CD14-positive monocyte (primary cell): ENCODE data around the gene KCNQ1. TPM values are rescaled to one million over a fixed set of nuclear protein-coding genes. Genes with fewer than 3 reads are reported as not detected.

Source experiments
- DNase-seq, 3 donors: peaks; one replicate each; pipeline ENCODE4 v3.0.0-alpha.2; 2011 to 2022
- H2AFZ ChIP-seq: 2 replicates; pipeline ENCODE4 v1.6.0; 2012; ENCODE audit warnings: mild to moderate bottlenecking, low read depth, low read length, inconsistent platforms; ENCODE audit not compliant: insufficient read depth, poor library complexity, severe bottlenecking
- H3K27ac ChIP-seq, 2 donors: 1 replicate in 1 of 2; 2 replicates in 1 of 2; pipeline ENCODE4 v1.5.1; 2012 to 2013; ENCODE audit warnings: low read length in 2 of 2, control low read depth in 1 of 2, inconsistent platforms in 1 of 2, low read depth in 1 of 2, mild to moderate bottlenecking in 1 of 2
- H3K27me3 ChIP-seq, 2 donors: one replicate each; pipeline versions ENCODE4 v1.6.0 to v1.6.1; 2011 to 2013; ENCODE audit warnings: low read length in 2 of 2; ENCODE audit not compliant: control insufficient read depth in 2 of 2, insufficient read depth in 2 of 2
- H3K36me3 ChIP-seq, 2 donors: replicated peaks in 1 of 2; 1 replicate in 1 of 2; 2 replicates in 1 of 2; pipeline versions ENCODE4 v1.5.1 to v1.6.1; 2012 to 2013; ENCODE audit warnings: low read length in 2 of 2, control low read depth in 1 of 2, inconsistent platforms in 1 of 2, mild to moderate bottlenecking in 1 of 2; ENCODE audit not compliant: insufficient read depth in 2 of 2, control insufficient read depth in 1 of 2
- H3K4me1 ChIP-seq, 2 donors: 1 replicate in 1 of 2; 2 replicates in 1 of 2; pipeline versions ENCODE4 v1.5.1 to v1.6.1; 2012 to 2013; ENCODE audit warnings: low read length in 2 of 2, control low read depth in 1 of 2, inconsistent platforms in 1 of 2, mild to moderate bottlenecking in 1 of 2, moderate library complexity in 1 of 2; ENCODE audit not compliant: insufficient read depth in 2 of 2, control insufficient read depth in 1 of 2
- H3K4me2 ChIP-seq: replicated peaks from 2 replicates; pipeline ENCODE3; 2012; ENCODE audit warnings: low read length, moderate library complexity, mild to moderate bottlenecking; ENCODE audit not compliant: poor library complexity, severe bottlenecking; ENCODE audit errors: extremely low read depth
- H3K4me3 ChIP-seq, 3 experiments: fragments of 200-600 bp in 1 of 3; sonication (generic) in 1 of 3; replicated peaks in 1 of 3; 1 replicate in 2 of 3; 2 replicates in 1 of 3; pipeline ENCODE4 v1.5.1; 2011 to 2013; ENCODE audit warnings: low read length in 3 of 3, mild to moderate bottlenecking in 3 of 3, control low read depth in 2 of 3, low read depth in 2 of 3, inconsistent platforms in 1 of 3, moderate library complexity in 1 of 3
- H3K79me2 ChIP-seq: 2 replicates; pipeline ENCODE4 v1.6.0; 2012; ENCODE audit warnings: mild to moderate bottlenecking, control low read depth, inconsistent platforms, low read length, moderate library complexity; ENCODE audit not compliant: insufficient read depth
- H3K9ac ChIP-seq: 2 replicates; pipeline ENCODE4 v1.6.0; 2017; ENCODE audit warnings: low read length, mild to moderate bottlenecking; ENCODE audit not compliant: insufficient read depth, poor library complexity, severe bottlenecking
- H3K9me3 ChIP-seq, 2 donors: replicated peaks in 1 of 2; 1 replicate in 1 of 2; 2 replicates in 1 of 2; pipeline versions ENCODE4 v1.5.1 to v1.6.1; 2012 to 2013; ENCODE audit warnings: low read length in 2 of 2, control low read depth in 1 of 2; ENCODE audit not compliant: control insufficient read depth in 1 of 2, insufficient read depth in 1 of 2
- H4K20me1 ChIP-seq: 2 replicates; pipeline ENCODE4 v1.6.0; 2012; ENCODE audit warnings: mild to moderate bottlenecking, low read length, control low read depth, moderate library complexity; ENCODE audit not compliant: insufficient read depth
- H3K27ac Mint-ChIP-seq, 7 donors: one replicate each; pipeline ENCODE4 v1.8.0; 2020; ENCODE audit warnings: mild to moderate bottlenecking in 7 of 7, mixed read lengths in 7 of 7, moderate library complexity in 6 of 7, inconsistent platforms in 2 of 7
- H3K27me3 Mint-ChIP-seq, 3 donors: one replicate each; pipeline ENCODE4 v1.8.0; 2021 to 2022; ENCODE audit warnings: low read depth in 3 of 3, mild to moderate bottlenecking in 3 of 3, mixed read lengths in 3 of 3, moderate library complexity in 3 of 3, inconsistent platforms in 1 of 3
- H3K36me3 Mint-ChIP-seq, 2 donors: one replicate each; pipeline ENCODE4 v1.8.0; 2020; ENCODE audit warnings: mixed read lengths in 2 of 2, inconsistent platforms in 1 of 2, mild to moderate bottlenecking in 1 of 2
- H3K4me1 Mint-ChIP-seq: one replicate; pipeline ENCODE4 v1.8.0; 2020; ENCODE audit warnings: mild to moderate bottlenecking, mixed read lengths
- H3K4me3 Mint-ChIP-seq, 2 donors: one replicate each; pipeline ENCODE4 v1.8.0; 2020; ENCODE audit warnings: mild to moderate bottlenecking in 2 of 2, mixed read lengths in 2 of 2, moderate library complexity in 1 of 2
- H3K9me3 Mint-ChIP-seq, 7 donors: one replicate each; pipeline ENCODE4 v1.8.0; 2020 to 2022; ENCODE audit warnings: mixed read lengths in 7 of 7, mild to moderate bottlenecking in 6 of 7, moderate library complexity in 6 of 7, inconsistent platforms in 2 of 7
- CTCF ChIP-seq: fragments of 200-600 bp; IDR thresholded peaks from one replicate; pipeline ENCODE4 v1.8.0; 2022; ENCODE audit warnings: antibody characterized with exemption, mild to moderate bottlenecking
- WGBS: methylation state at CpG from one replicate; pipeline ENCODE4 v1.1.5; 2013; ENCODE audit warnings: missing lambda C conversion rate; ENCODE audit not compliant: insufficient coverage; 5-methylcytosine and 5-hydroxymethylcytosine counted together
- intact Hi-C, 2 donors: fragments of 100-400 bp; cut with micrococcal nuclease; formaldehyde crosslinking; loops; one replicate each; pipeline versions ENCODE4 v1.15.0 to v1.15.1; 2023
- polyA plus RNA-seq, 3 donors: library from polyadenylated mRNA; depleted of rRNA in 1 of 3; unstranded in 2 of 3; stranded (reverse) in 1 of 3; fragments of 300-500 nt in 2 of 3; fragments of >200 nt in 1 of 3; fragmentation: Illumina TruSeq in 2 of 3; gene quantifications; 1 replicate in 2 of 3; 2 replicates in 1 of 3; pipeline ENCODE4 v1.2.3, GENCODE V29; 2012 to 2021

Gene KCNQ1
- polyA plus RNA-seq, 3 donors = 14.9 to 31.8 (median 21.6) TPM

GRCh38 chr11:2689651-2690575 is 245.1 kb downstream of the KCNQ1 start:
- H3K9me3 ChIP-seq = no peaks in the 10 kb centered on the region
- Mint-ChIP-seq H3K4me3 (no peak overlapping the region), H3K27me3 (no peaks in the 10 kb centered on the region), H3K9me3 (no peaks in the 10 kb centered on the region), H3K27ac (no peak overlapping the region), H3K36me3 (peaks cover 27 to 37% of the 10 kb centered on the region in 2 donors), H3K4me1 (peaks cover 7% of the 10 kb centered on the region)
- no peaks in the 10 kb centered on the region for H3K27me3 ChIP-seq
- peaks cover 95% of the 10 kb centered on the region for H4K20me1 ChIP-seq
- H3K4me3 ChIP-seq = no peak overlapping the region
- no peaks in the 10 kb centered on the region for H3K79me2 ChIP-seq
- intact Hi-C loops = loop anchor here in 1 of 2 donors (10.0 kb wide), 1 partner anchor 195 kb away; the partner anchor contains the start of gene CDKN1C
- WGBS = 96% methylated on average over 7 of the region's 8 CpGs
- no peak overlapping the region for H3K4me2 ChIP-seq
- TF ChIP-seq CTCF = no peak
- DNase-seq = no peak
- no peak overlapping the region for H3K27ac ChIP-seq
- H3K9ac ChIP-seq = no peak overlapping the region
- H2AFZ ChIP-seq = no peak overlapping the region
- H3K36me3 ChIP-seq = peaks cover 17 to 51% of the 10 kb centered on the region in 2 donors
- H3K4me1 ChIP-seq = no peaks in the 10 kb centered on the region

GRCh38 chr11:2690596-2691354 is 246.0 kb downstream of the KCNQ1 start:
- Mint-ChIP-seq H3K27ac (no peak overlapping the region), H3K27me3 (peaks cover 0 to 2% (median 0%) of the 10 kb centered on the region in 3 donors), H3K4me1 (peaks cover 7% of the 10 kb centered on the region), H3K9me3 (no peaks in the 10 kb centered on the region), H3K4me3 (no peak overlapping the region), H3K36me3 (peaks cover 27 to 38% of the 10 kb centered on the region in 2 donors)
- H3K9ac ChIP-seq = no peak overlapping the region
- H3K4me2 ChIP-seq = no peak overlapping the region
- H3K36me3 ChIP-seq = peaks cover 9 to 43% of the 10 kb centered on the region in 2 donors
- no peak overlapping the region for H2AFZ ChIP-seq
- H3K4me3 ChIP-seq = no peak overlapping the region
- no peaks in the 10 kb centered on the region for H3K79me2 ChIP-seq
- 97% methylated on average over 6 of the region's 6 CpGs for WGBS
- no peak for DNase-seq
- peaks cover 96% of the 10 kb centered on the region for H4K20me1 ChIP-seq
- H3K27me3 ChIP-seq = no peaks in the 10 kb centered on the region
- intact Hi-C loops = loop anchor here in 1 of 2 donors (10.0 kb wide), 1 partner anchor 194 kb away; the partner anchor contains the start of gene CDKN1C
- no peak overlapping the region for H3K27ac ChIP-seq
- H3K9me3 ChIP-seq = no peaks in the 10 kb centered on the region
- H3K4me1 ChIP-seq = no peaks in the 10 kb centered on the region
- no peak for TF ChIP-seq CTCF
